ENCODE results near the gene PLXNA4. TPM values are rescaled to one million over a fixed set of nuclear protein-coding genes. Genes with fewer than 3 reads are reported as not detected.
A peak's percentile ranks its signal among the peaks of the same experiment; 100 is the strongest.

PLXNA4 gene
- total RNA-seq, 1 experiment from 2014 or later: 0.11 TPM

- no TSS peak for BruUV-seq (replicated peaks)
- peak; percentile 25 for DNase-seq (ENCODE audit: low spot score)
- ChIA-PET CTCF (no interaction called here), POLR2A (ENCODE audit: low non-redundant PET) (no interaction called here)
- Histone ChIP-seq H3K4me3 (ENCODE audit: low read depth, low read length, poor library complexity, severe bottlenecking) (no peak overlapping the region), H3K27ac (ENCODE audit: low read depth, low read length, poor library complexity, severe bottlenecking) (no peak overlapping the region), H3K4me1 (ENCODE audit: insufficient read depth, low read length, poor library complexity, severe bottlenecking) (no peaks in the 10 kb centered on the region), H3K9me3 (ENCODE audit: low read depth, low read length, poor library complexity, severe bottlenecking) (no peaks in the 10 kb centered on the region), H3K27me3 (replicated peaks; ENCODE audit: insufficient read depth, low read depth, low read length, poor library complexity) (peaks cover 30% of the 10 kb centered on the region), H3K36me3 (ENCODE audit: insufficient read depth, low read length, poor library complexity, severe bottlenecking) (no peaks in the 10 kb centered on the region)
- intact Hi-C loops (cut with micrococcal nuclease; ENCODE audit: unreplicated experiment): no loop called here
- no peak for TF ChIP-seq CTCF (conservative IDR thresholded peaks at IDR 0.05; ENCODE audit: low read depth, low read length)
- TF ChIP-seq EZH2 (IDR thresholded peaks at IDR 0.05; ENCODE audit: borderline replicate concordance, low read depth, low read length, poor library complexity, severe bottlenecking): no peak
Measured at GRCh38 chr7:132270517-132270916, 305.8 kb downstream of the PLXNA4 start.

GRCh38 chr7:132269718-132270117, 306.6 kb downstream of the PLXNA4 start:
- ChIA-PET POLR2A (ENCODE audit: low non-redundant PET) (no interaction called here), CTCF (no interaction called here)
- no TSS peak for BruUV-seq (replicated peaks)
- DNase-seq (ENCODE audit: low spot score): no peak
- TF ChIP-seq CTCF (conservative IDR thresholded peaks at IDR 0.05; ENCODE audit: low read depth, low read length) (no peak), EZH2 (IDR thresholded peaks at IDR 0.05; ENCODE audit: borderline replicate concordance, low read depth, low read length, poor library complexity, severe bottlenecking) (no peak)
- H3K4me3 ChIP-seq (ENCODE audit: low read depth, low read length, poor library complexity, severe bottlenecking): no peak overlapping the region
- no peaks in the 10 kb centered on the region for H3K36me3 ChIP-seq (ENCODE audit: insufficient read depth, low read length, poor library complexity, severe bottlenecking)
- intact Hi-C loops (cut with micrococcal nuclease; ENCODE audit: unreplicated experiment): no loop called here
- H3K27me3 ChIP-seq (replicated peaks; ENCODE audit: insufficient read depth, low read depth, low read length, poor library complexity): peaks cover 27% of the 10 kb centered on the region
- H3K4me1 ChIP-seq (ENCODE audit: insufficient read depth, low read length, poor library complexity, severe bottlenecking): no peaks in the 10 kb centered on the region
- no peak overlapping the region for H3K27ac ChIP-seq (ENCODE audit: low read depth, low read length, poor library complexity, severe bottlenecking)
- no peaks in the 10 kb centered on the region for H3K9me3 ChIP-seq (ENCODE audit: low read depth, low read length, poor library complexity, severe bottlenecking)

GRCh38 chr7:132263151-132263550, 313.1 kb downstream of the PLXNA4 start:
- peaks cover 66% of the 10 kb centered on the region for H3K27me3 ChIP-seq (replicated peaks; ENCODE audit: insufficient read depth, low read depth, low read length, poor library complexity)
- no peak for DNase-seq (ENCODE audit: low spot score)
- no peaks in the 10 kb centered on the region for H3K36me3 ChIP-seq (ENCODE audit: insufficient read depth, low read length, poor library complexity, severe bottlenecking)
- no peaks in the 10 kb centered on the region for H3K4me1 ChIP-seq (ENCODE audit: insufficient read depth, low read length, poor library complexity, severe bottlenecking)
- ChIA-PET POLR2A (ENCODE audit: low non-redundant PET) (no interaction called here), CTCF (no interaction called here)
- TF ChIP-seq EZH2 (IDR thresholded peaks at IDR 0.05; ENCODE audit: borderline replicate concordance, low read depth, low read length, poor library complexity, severe bottlenecking): no peak
- TF ChIP-seq CTCF (conservative IDR thresholded peaks at IDR 0.05; ENCODE audit: low read depth, low read length): no peak
- H3K27ac ChIP-seq (ENCODE audit: low read depth, low read length, poor library complexity, severe bottlenecking): no peak overlapping the region
- no peaks in the 10 kb centered on the region for H3K9me3 ChIP-seq (ENCODE audit: low read depth, low read length, poor library complexity, severe bottlenecking)
- intact Hi-C loops (cut with micrococcal nuclease; ENCODE audit: unreplicated experiment): no loop called here
- BruUV-seq (replicated peaks): no TSS peak
- no peak overlapping the region for H3K4me3 ChIP-seq (ENCODE audit: low read depth, low read length, poor library complexity, severe bottlenecking)

Data from A673 (cell line).